Neural cell (in vitro differentiated cells): Measurements from ENCODE around the gene CTF1.

Experiments used
- CTCF ChIP-seq: fragments of 450-650 bp; IDR thresholded peaks from 2 replicates; pipeline ENCODE4 v1.5.1; 2014; ENCODE audit warnings: antibody characterized with exemption, mild to moderate bottlenecking, moderate library complexity; ENCODE audit not compliant: poor library complexity, severe bottlenecking
- POLR2AphosphoS5 ChIP-seq: IDR thresholded peaks from 2 replicates; pipeline ENCODE4 v1.6.1; 2012

GRCh38 chr16:30870904-30871303 is 25.5 kb upstream of the CTF1 start:
- no peak for TF ChIP-seq POLR2AphosphoS5
- TF ChIP-seq CTCF = no peak
